Right lobe of liver (tissue), 6 donors: ENCODE results near the gene JAZF1. TPM values are rescaled to one million over a fixed set of nuclear protein-coding genes. Genes with fewer than 3 reads are reported as not detected.

Experiments
- ATAC-seq, 4 donors: fragments of 200-7000 bp; cut with Tn5 transposase; one replicate each; pipeline ENCODE4 v1.9.1; 2020; ENCODE audit warnings: mild to moderate bottlenecking in 4 of 4, moderate library complexity in 4 of 4
- DNase-seq, 3 donors: peaks; one replicate each; pipeline ENCODE4 v3.0.0-alpha.2; 2020
- H3K27ac ChIP-seq, 3 donors: fragments of 200-600 bp; one replicate each; pipeline ENCODE4 v1.8.0; 2022
- H3K27me3 ChIP-seq, 2 donors: fragments of 200-600 bp; one replicate each; pipeline ENCODE4 v1.8.0; 2022
- H3K36me3 ChIP-seq, 4 donors: fragments of 200-600 bp; sonication (generic) in 1 of 4; one replicate each; pipeline versions ENCODE4 v1.5.1 to v1.8.0; 2017 to 2022; ENCODE audit warnings: control low read depth in 1 of 4
- H3K4me1 ChIP-seq, 4 donors: fragments of 200-600 bp; sonication (generic) in 1 of 4; one replicate each; pipeline versions ENCODE4 v1.5.1 to v1.8.0; 2017 to 2022; ENCODE audit warnings: control low read depth in 1 of 4
- H3K4me3 ChIP-seq, 3 donors: fragments of 200-600 bp; one replicate each; pipeline ENCODE4 v1.8.0; 2022
- H3K9me3 ChIP-seq, 4 donors: fragments of 200-600 bp; sonication (generic) in 1 of 4; one replicate each; pipeline versions ENCODE4 v1.5.1 to v1.8.0; 2017 to 2022; ENCODE audit warnings: control low read depth in 1 of 4
- CTCF ChIP-seq, 4 donors: fragments of 200-600 bp in 3 of 4; fragments of 450-650 bp in 1 of 4; IDR thresholded peaks; one replicate each; pipeline versions ENCODE4 v1.5.1 to v1.8.0; 2016 to 2022; ENCODE audit warnings: antibody characterized with exemption in 4 of 4, mild to moderate bottlenecking in 2 of 4
- POLR2A ChIP-seq: fragments of 450-650 bp; IDR thresholded peaks from one replicate; pipeline ENCODE4 v1.6.1; 2017; ENCODE audit warnings: antibody characterized with exemption, mild to moderate bottlenecking
- WGBS: methylation state at CpG from one replicate; pipeline ENCODE4 v1.1.6; 2018; ENCODE audit warnings: low coverage, low lambda C conversion rate; ENCODE audit not compliant: insufficient coverage; ENCODE audit errors: missing lambda C conversion rate; 5-methylcytosine and 5-hydroxymethylcytosine counted together
- intact Hi-C, 2 donors: fragments of 100-400 bp; cut with DNase I; formaldehyde crosslinking; loops; one replicate each; pipeline versions ENCODE4 v1.11.2 to v1.14.1; 2022
- total RNA-seq, 6 experiments: library from RNA; depleted of rRNA in 2 of 6; stranded (reverse); fragments of >200 nt in 2 of 6; fragmentation: NEBNext Ultra II Directional in 3 of 6; extraction: Animal tissue kit (Norgen Biotek cat#: 25700) in 3 of 6; gene quantifications; one replicate each; pipeline versions ENCODE4 v1.1.0 to v1.2.4, GENCODE V29; 2016 to 2023
- donor health status: DM: no; HTN: yes; CAD: no.
- donor health status: DM: no; HTN: no; CAD: no.
- donor health status: DM: no; HTN: no; CAD: no.
- donor health status: DM: no; HTN: yes; CAD: no.
- donor health status: DM: no; HTN: yes; CAD: no.

JAZF1 gene
- total RNA-seq, 6 experiments from 2014 or later: 4.8 to 20.9 (median 6.9) TPM

- 93% methylated on average over 6 of the region's 6 CpGs for WGBS
- intact Hi-C loops: no loop called here
Measured at GRCh38 chr7:27969346-27969745, 211.2 kb downstream of the JAZF1 start.

GRCh38 chr7:27967639-27968038 is 213.0 kb downstream of the JAZF1 start:
- ATAC-seq (no peak), DNase-seq (no peak)
- no peaks in the 10 kb centered on the region for H3K27me3 ChIP-seq
- H3K4me1 ChIP-seq: no peaks in the 10 kb centered on the region
- no peaks in the 10 kb centered on the region for H3K36me3 ChIP-seq
- TF ChIP-seq POLR2A (no peak), CTCF (IDR thresholded peaks at IDR 0.05) (no peak)
- WGBS: 84% methylated on average over 1 of the region's 1 CpG
- no peak overlapping the region for H3K27ac ChIP-seq
- intact Hi-C loops: no loop called here
- no peaks in the 10 kb centered on the region for H3K9me3 ChIP-seq
- no peak overlapping the region for H3K4me3 ChIP-seq

More at GRCh38 chr7:27969346-27969745, 211.2 kb downstream of the JAZF1 start:
- Histone ChIP-seq H3K27ac (no peak overlapping the region), H3K4me3 (no peak overlapping the region), H3K9me3 (no peaks in the 10 kb centered on the region), H3K27me3 (no peaks in the 10 kb centered on the region), H3K36me3 (no peaks in the 10 kb centered on the region), H3K4me1 (no peaks in the 10 kb centered on the region)
- ATAC-seq: no peak
- DNase-seq: no peak
- no peak for TF ChIP-seq POLR2A

GRCh38 chr7:27966219-27966780 is 214.3 kb downstream of the JAZF1 start:
- intact Hi-C loops: no loop called here
- Histone ChIP-seq H3K4me3 (no peak overlapping the region), H3K27ac (no peak overlapping the region), H3K9me3 (no peaks in the 10 kb centered on the region), H3K27me3 (no peaks in the 10 kb centered on the region), H3K36me3 (no peaks in the 10 kb centered on the region), H3K4me1 (no peaks in the 10 kb centered on the region)
- TF ChIP-seq POLR2A: no peak
- no peak for TF ChIP-seq CTCF (IDR thresholded peaks at IDR 0.05)
- ATAC-seq: no peak
- 54% methylated on average over 3 of the region's 3 CpGs for WGBS
- DNase-seq: no peak

- no peaks in the 10 kb centered on the region for H3K9me3 ChIP-seq
- 83% methylated on average over 2 of the region's 2 CpGs for WGBS
- ATAC-seq (no peak), DNase-seq (no peak)
- H3K27ac ChIP-seq: no peak overlapping the region
- no peaks in the 10 kb centered on the region for H3K27me3 ChIP-seq
- no peak for TF ChIP-seq POLR2A
- no peak for TF ChIP-seq CTCF (IDR thresholded peaks at IDR 0.05)
- intact Hi-C loops: no loop called here
- no peaks in the 10 kb centered on the region for H3K36me3 ChIP-seq
- no peaks in the 10 kb centered on the region for H3K4me1 ChIP-seq
- no peak overlapping the region for H3K4me3 ChIP-seq
Measured at GRCh38 chr7:27965650-27966049, 214.9 kb downstream of the JAZF1 start.

GRCh38 chr7:27964820-27965219 is 215.8 kb downstream of the JAZF1 start:
- no peaks in the 10 kb centered on the region for H3K9me3 ChIP-seq
- no peaks in the 10 kb centered on the region for H3K27me3 ChIP-seq
- no peak for ATAC-seq
- no peak overlapping the region for H3K27ac ChIP-seq
- H3K36me3 ChIP-seq: no peaks in the 10 kb centered on the region
- no peak for DNase-seq
- H3K4me3 ChIP-seq: no peak overlapping the region
- intact Hi-C loops: no loop called here
- 98% methylated on average over 3 of the region's 3 CpGs for WGBS
- TF ChIP-seq POLR2A (no peak), CTCF (IDR thresholded peaks at IDR 0.05) (no peak)
- H3K4me1 ChIP-seq: no peaks in the 10 kb centered on the region
